GM18526 (cell line): ENCODE measurements around the gene SHE.

Experiments used
- POLR2A ChIP-seq: IDR thresholded peaks from 3 replicates; pipeline ENCODE4 v1.6.1; 2011; ENCODE audit not compliant: insufficient read length; ENCODE audit errors: extremely low read depth

The SHE gene

GRCh38 chr1:154502066-154502743, at the start of gene SHE, which contains the start of gene TDRD10:
SHE (minus strand) TSS chr1:154502412; CDS start chr1:154502026, 386 bp downstream.
TDRD10 (plus strand) TSS chr1:154502219; CDS start chr1:154506904, 4,685 bp downstream.
- TF ChIP-seq POLR2A = no peak

GRCh38 chr1:154551474-154551873, 49.3 kb upstream of the SHE start:
- TF ChIP-seq POLR2A = no peak

DNA sequence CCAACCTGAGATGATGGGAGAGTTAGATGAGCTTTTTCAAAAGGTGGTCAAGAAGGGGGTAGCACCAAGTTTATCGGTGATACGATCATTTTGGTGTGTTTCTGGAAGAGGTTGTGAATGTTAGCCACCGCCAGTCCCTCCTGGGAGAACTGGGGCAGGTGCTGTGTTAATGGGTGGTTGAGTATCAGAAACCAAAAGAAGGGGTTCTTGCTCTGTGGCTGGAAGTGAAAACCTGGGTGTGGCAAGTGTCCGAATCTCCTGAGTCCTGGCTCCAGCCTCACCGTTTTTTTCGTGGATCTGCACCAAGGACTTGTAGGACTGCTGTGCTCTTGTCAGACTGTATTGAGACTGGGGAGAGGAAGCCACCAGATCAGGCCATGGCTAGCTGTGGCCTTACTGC, 48.4 kb upstream of the SHE start:
- no peak for TF ChIP-seq POLR2A

DNA sequence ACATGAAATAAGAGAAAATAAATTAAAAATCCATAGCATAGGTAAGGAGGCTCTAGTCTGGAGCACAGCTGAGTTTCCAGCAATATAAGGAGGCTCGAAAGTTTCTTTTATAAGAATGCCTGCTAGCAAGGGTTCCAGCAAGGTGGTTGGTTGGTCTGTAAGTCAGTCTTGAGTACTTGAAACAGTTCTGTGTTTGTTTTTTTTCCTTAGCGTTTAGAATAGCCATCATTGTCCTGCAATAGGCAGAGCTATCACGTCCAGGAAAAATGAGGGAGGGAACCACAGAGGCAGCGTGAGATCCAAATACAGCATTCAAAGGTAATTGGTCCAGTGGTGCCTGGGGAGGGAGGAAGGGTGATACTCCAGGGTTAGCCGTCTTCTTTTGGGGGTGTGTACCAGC, 47.9 kb upstream of the SHE start:
- no peak for TF ChIP-seq POLR2A

GRCh38 chr1:154549202-154549770, 47.1 kb upstream of the SHE start:
- TF ChIP-seq POLR2A = no peak

DNA sequence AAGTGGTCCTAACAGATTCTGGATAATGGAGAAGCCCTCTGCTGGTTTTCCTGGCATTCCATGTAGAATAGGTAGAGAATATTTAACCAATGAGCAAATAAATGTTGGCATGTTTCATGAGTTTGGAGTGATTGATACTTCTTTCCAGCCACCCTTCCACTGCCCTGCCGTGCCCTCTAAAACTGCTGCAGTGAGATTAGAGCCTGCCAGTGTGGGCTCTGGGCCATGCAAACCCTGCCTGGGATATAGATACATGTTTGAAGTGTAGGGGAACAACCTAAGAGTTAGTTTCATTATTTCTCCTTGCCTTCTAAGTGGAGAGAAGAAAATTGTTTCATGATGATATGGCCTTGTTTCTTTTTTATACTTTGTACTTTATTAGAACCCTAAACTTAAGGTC, 45.8 kb upstream of the SHE start:
- no peak for TF ChIP-seq POLR2A

DNA sequence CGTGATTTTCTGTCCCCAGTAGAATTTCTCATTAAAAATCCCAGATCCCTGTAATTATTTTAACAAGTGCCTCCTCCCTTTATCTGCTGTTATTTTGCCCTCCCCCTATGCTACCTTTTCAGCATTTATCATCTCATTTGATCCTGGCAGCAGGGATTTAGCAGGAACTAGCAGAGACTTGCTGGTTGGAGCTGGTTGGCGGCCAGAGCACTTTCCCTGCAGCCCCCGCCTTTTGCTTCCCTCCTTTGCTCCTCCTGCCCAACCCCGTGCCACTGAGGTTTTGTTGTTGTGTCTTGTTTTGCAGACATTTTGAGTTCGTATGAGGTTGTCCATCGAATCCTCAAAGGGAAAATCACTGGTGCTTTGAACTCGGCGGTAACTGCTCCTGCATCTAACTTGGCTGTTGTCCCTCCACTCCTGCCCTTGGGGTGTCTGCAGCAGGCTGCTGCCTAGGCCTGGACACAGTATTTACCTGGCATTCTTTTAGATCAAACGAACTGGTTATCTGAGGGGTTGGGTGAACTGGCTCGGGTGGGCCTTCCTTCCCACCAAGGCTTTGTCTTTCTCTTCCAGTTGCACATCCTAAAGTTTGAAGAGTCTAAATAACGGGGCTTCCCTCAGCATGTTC, 45.0 kb upstream of the SHE start:
- no peak for TF ChIP-seq POLR2A

DNA sequence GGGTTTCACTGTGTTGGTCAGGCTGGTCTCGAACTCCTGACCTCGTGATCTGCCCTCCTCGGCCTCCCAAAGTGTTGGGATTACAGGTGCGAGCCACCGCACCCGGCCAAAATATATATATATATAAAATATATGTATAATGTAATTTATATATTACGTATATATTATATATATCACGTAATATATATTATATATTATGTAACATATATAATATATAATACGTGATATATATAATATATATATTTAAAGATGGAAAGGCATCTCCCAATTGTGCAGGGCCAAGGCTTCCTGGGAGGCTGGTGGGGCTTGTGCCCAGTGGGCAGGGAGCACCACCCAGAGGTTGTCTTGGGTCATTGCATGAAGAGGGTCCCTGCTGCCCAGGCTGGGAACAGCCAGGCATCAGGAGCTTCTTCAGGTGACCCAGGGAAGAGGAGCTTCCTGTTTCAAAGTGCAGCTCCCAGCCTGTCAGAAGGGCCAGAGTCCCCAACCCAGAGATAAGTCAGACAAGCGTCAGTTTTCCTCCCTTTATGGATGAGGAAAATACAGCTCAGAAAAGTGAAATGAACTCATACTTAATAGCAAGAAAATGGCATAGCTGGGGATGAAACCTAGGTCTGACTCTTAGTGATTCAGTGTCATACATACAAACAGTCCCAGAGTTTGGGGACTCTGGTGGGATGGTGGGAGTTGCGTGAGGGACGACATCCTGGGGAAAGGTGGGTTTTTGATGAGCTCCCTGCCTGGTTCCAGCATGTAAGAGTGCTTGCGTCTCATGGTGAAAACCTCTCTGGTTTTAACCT, 44.3 kb upstream of the SHE start:
- TF ChIP-seq POLR2A = no peak

GRCh38 chr1:154541231-154541630, 39.0 kb upstream of the SHE start:
- no peak for TF ChIP-seq POLR2A

DNA sequence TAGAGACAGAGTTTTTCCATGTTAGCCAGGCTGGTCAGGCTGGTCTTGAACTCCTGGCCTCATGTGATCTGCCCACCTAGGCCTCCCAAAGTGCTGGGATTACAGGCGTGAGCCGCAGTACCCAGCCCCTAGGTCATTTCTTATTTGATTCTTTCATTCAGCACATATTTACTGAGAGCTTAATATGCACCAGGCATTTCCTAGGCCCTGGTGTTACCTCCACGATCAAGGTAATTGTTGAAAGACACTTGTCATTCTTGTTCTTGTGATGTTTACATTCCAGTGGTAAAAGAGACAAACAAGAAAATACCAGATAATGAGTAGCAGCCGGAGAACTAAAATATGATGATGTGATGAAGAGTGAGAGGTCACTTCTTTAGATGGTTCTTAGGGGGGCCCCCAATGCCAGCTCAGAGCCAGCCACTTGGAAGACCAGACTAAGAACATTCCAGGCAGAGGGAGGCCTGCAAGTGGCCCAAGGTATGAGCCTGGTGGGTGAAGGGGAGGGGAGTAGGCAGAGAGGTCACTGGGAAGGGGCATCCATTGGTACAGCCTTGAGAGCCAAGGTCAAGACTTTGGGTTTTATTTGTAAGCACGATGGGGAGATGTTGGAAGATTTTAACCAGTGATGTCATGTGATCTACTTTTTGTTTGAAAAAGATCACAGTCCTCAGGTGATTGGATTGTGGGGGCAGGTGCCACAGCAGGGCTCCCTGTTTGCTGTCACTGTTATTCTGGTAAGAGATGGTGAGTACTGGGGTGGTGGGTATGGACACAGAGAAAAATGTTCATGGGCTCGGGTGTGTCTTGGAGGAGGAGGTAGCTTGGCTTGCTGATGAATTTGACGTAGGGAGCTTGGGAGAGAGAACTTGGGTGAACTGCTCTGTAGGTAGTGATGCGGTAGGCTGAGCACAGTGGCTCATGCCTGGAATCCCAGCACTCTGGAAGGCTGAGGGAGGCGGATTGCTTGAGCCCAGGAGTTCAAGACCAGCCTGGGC, 37.6 kb upstream of the SHE start:
- TF ChIP-seq POLR2A = no peak

DNA sequence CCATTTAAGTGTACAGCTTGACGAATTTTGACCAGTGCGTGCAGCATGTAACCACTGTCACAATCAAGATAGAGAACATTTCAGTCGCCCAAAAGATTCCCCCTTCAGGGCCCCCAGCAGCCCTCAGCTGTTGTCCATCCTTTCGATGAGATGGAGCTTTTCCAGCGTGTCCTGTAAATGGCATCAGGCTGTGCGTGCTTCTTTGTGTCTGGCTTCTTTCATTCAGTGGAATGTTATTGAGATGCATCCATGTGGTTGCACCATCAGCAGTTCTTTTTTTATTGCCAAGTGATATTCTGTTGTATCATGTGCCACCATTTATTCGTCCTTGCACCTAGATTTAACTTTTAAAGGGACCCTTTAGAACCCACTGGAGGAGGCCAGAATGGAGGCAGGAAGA, 34.4 kb upstream of the SHE start:
- no peak for TF ChIP-seq POLR2A

- no peak for TF ChIP-seq POLR2A
These were observed 32.0 kb upstream of the SHE start for GRCh38 chr1:154533952-154534844.

GRCh38 chr1:154529308-154529707, 27.1 kb upstream of the SHE start:
- TF ChIP-seq POLR2A = no peak

DNA sequence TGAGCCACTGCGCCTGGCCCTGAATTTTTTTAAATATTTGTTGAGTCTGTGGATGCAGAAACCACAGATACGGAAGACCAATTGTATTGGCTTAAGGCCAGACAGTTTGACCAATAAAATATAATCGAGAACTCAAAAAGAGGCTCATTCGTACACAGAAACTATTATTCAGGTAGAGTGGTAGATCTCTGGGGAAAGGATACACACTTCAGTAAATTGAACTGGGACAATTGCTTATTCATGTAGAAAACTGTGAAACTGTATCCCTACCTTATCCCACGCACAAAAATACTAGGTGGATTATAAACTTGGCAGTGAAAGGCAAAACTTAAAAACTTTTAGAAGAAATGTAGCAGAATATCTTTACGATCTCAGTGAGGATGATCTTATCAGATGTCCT, 25.0 kb upstream of the SHE start:
- no peak for TF ChIP-seq POLR2A

GRCh38 chr1:154524881-154525280, 22.7 kb upstream of the SHE start:
- TF ChIP-seq POLR2A = no peak
